GM13977 (cell line): ENCODE data around the gene ACACA.
A peak's percentile ranks its signal among the peaks of the same experiment; 100 is the strongest.

Experiments
- DNase-seq: peaks from one replicate; pipeline ENCODE4 v3.0.0; 2012; ENCODE audit warnings: low spot score
- in situ Hi-C: fragments of 300-500 bp; cut with MboI; formaldehyde crosslinking; loops from one replicate; pipeline ENCODE4 v1.12.0; 2022; ENCODE audit warnings: low sequenced_read_pairs, low pct_unique_long_range_greater_than_20kb, mixed read lengths, inconsistent platforms; ENCODE audit not compliant: unreplicated experiment
- TF ChIP-seq, protein P1 (sequence below): IDR thresholded peaks from 2 replicates; pipeline ENCODE4 v1.5.1; 2012; ENCODE audit warnings: mild to moderate bottlenecking, control low read depth; ENCODE audit not compliant: insufficient read depth; ENCODE audit errors: extremely low read depth, missing control alignments

The ACACA gene

DNA sequence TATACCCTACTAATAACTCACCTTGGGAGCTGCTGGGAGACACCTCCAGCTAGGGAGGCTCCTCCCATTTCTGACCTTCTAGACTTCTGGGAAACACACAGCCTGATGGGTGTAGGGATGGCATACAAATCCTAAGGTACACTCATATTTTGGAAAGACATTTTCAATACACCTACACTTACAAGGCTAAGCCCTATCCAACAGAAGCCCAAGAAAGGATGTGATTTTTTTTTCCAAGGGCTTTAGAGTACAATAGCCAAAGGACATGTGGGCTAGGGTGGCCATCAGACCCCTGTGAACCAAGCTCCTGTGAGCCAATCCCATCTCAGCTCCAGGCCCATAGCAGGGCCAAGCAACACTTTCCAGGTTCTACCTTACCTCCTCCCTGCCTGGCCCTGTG lies 313.9 kb downstream of the ACACA start:
- in situ Hi-C loops, result no loop called here
- TF ChIP-seq, protein P1, sequence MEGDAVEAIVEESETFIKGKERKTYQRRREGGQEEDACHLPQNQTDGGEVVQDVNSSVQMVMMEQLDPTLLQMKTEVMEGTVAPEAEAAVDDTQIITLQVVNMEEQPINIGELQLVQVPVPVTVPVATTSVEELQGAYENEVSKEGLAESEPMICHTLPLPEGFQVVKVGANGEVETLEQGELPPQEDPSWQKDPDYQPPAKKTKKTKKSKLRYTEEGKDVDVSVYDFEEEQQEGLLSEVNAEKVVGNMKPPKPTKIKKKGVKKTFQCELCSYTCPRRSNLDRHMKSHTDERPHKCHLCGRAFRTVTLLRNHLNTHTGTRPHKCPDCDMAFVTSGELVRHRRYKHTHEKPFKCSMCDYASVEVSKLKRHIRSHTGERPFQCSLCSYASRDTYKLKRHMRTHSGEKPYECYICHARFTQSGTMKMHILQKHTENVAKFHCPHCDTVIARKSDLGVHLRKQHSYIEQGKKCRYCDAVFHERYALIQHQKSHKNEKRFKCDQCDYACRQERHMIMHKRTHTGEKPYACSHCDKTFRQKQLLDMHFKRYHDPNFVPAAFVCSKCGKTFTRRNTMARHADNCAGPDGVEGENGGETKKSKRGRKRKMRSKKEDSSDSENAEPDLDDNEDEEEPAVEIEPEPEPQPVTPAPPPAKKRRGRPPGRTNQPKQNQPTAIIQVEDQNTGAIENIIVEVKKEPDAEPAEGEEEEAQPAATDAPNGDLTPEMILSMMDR, result no peak
- DNase-seq, result no peak

DNA sequence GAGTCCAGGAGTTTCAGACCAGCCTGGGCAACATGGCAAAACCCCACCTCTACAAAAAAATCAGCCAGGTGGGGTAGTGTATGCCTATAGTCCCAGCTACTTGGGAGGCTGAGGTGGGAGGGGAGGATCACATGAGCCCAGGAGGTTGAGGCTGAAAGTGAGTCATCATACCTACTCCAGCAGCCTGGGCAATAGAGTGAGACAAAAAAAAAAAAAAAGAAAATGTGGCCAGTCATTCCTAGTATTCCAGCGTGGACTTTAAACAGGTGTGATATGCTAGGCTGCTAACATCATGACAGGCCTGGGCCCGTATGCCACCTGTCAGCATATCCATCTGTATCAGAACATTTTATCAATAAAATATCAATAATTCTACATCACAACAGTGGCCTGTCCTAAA lies 314.6 kb downstream of the ACACA start:
- TF ChIP-seq, protein P1, result no peak
- in situ Hi-C loops, result no loop called here
- DNase-seq, result no peak

DNA sequence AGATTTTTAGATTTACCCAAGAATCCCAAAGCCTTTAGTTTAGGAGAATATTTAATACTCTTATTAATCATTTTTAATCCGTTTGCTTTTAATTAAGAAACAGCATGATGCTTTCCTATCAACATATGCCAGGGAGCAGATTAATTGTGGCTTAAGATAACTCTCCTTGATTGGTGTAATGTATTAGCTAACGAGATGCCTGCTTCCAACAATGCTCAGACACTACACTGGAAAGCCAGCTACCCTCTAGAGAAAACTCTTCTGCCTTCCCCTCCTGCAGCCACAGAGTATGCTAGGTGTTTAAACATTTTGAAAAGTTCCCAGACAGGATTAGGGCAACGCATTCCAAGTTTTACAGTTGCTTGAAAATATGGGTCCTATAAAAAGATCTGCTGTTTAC lies 315.7 kb downstream of the ACACA start:
- TF ChIP-seq, protein P1, result no peak
- no peak for DNase-seq
- in situ Hi-C loops, result no loop called here

DNA sequence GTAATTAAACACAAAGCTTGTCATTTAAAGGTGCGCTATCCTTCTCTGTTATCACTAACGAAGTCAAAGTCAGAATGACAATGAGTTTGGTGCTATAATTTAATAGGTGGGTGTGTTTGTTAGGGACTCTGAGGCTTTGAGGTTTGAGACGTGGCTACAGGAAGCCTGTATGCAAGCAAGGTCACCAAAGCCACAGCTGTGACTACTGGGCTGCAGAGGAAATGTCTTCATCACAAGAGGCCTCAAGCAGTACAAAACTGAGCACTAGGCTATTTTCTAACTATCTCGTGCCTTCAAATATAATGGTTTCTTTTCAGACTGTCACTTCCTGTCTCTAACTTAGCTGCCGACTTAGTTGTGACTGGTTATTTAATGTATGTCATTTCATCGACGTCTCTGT lies 316.7 kb downstream of the ACACA start:
- TF ChIP-seq, protein P1, result no peak
- in situ Hi-C loops, result no loop called here
- DNase-seq, result peak; percentile 65

DNA sequence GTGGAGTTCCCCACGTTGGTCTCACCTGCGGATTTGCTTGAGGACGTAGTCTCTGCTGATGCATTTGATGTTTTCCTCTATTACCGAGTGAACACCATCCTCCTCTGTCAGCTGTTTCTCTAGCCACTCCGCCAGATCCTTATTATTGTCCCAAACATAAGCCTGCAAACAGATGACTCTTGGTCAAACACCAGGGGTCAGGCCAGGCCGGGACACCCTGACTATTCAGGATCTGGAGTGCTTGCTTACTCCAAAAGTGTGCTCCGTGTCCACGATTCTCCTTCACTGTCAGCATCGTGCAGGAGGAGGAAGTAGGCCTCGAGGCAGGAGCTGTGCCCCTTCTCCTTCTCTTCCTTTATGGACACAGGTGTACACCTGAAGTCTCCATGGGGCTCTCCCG lies 317.7 kb downstream of the ACACA start:
- TF ChIP-seq, protein P1, result no peak
- no peak for DNase-seq
- in situ Hi-C loops, result no loop called here

DNA sequence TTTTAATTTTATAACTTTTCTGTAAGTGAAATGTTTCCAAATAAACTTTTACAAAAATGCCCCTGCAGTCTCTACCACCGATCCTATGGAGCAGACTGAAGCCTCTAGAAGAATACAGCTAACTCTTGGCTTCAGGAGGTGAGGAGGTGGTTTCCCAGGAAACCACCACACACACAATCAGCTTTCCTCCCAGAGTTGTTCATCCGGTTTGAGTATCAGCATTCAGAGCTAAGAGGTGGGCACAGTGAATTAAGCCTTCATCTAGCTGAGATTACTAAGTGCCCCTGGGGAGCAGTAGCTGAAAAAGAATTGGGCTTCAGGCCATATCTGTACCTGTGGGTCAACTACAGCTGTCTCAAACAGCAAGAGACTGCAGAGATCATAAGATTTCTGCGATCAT lies 318.2 kb downstream of the ACACA start:
- DNase-seq, result peak; percentile 23
- in situ Hi-C loops, result no loop called here
- TF ChIP-seq, protein P1, result no peak

DNA sequence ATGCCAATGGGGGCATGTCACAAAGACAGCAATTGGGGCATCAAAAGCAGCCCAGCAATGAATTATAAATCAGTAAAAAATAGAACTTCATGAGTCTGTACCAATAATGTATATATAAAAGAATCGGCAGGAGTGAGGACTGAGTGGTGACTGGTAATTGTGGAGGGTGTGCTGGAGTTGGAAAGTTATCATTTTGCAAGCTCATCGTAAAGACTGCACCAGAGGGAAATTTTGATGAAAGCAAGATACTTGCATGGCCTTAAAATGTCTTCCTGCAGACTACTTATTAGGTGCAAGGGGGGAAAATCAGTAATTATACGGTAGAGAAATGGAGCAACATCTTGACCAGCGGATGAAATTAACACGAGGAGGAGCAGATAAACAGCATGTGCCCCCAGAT lies 319.0 kb downstream of the ACACA start:
- TF ChIP-seq, protein P1, result no peak
- DNase-seq, result no peak
- in situ Hi-C loops, result no loop called here
